ENCODE data around the gene LRIG1.

LRIG1 gene

GRCh38 chr3:66469220-66469640 lies 31.6 kb downstream of the LRIG1 start:
- ATAC-seq: no peak
- TF ChIP-seq TCF4 (CRISPR knock-in tag; IDR thresholded peaks at IDR 0.05; ENCODE audit: borderline replicate concordance): no peak
- TF ChIP-seq CSRNP3 (CRISPR knock-in tag; IDR thresholded peaks at IDR 0.05): no peak
- no peak for TF ChIP-seq RARB (CRISPR knock-in tag; IDR thresholded peaks at IDR 0.05)
- no peak for TF ChIP-seq BACH2 (CRISPR knock-in tag; IDR thresholded peaks at IDR 0.05; ENCODE audit: borderline replicate concordance)
- TF ChIP-seq ZNF8 (CRISPR knock-in tag; IDR thresholded peaks at IDR 0.05): no peak
- TF ChIP-seq ESRRG (CRISPR knock-in tag; IDR thresholded peaks at IDR 0.05): no peak
- no peak for TF ChIP-seq POU6F1 (CRISPR knock-in tag; IDR thresholded peaks at IDR 0.05; ENCODE audit: borderline replicate concordance, low read depth)
- TF ChIP-seq ZC3H10 (CRISPR knock-in tag; IDR thresholded peaks at IDR 0.05): no peak
- TF ChIP-seq ZFP3 (CRISPR knock-in tag; IDR thresholded peaks at IDR 0.05): no peak
- TF ChIP-seq CSDC2 (CRISPR knock-in tag; IDR thresholded peaks at IDR 0.05): no peak
- TF ChIP-seq ARNTL (CRISPR knock-in tag; IDR thresholded peaks at IDR 0.05; ENCODE audit: borderline replicate concordance, low read depth): no peak
- no peak for TF ChIP-seq ZNF565 (CRISPR knock-in tag; conservative IDR thresholded peaks at IDR 0.05; ENCODE audit: low read depth)
- no peak for TF ChIP-seq OSR1 (CRISPR knock-in tag; IDR thresholded peaks at IDR 0.05)
- no peak for TF ChIP-seq SNAI2 (CRISPR knock-in tag; IDR thresholded peaks at IDR 0.05)

GRCh38 chr3:66467996-66468735 lies 32.7 kb downstream of the LRIG1 start:
- no peak for ATAC-seq
- TF ChIP-seq POU6F1 (CRISPR knock-in tag; IDR thresholded peaks at IDR 0.05; ENCODE audit: borderline replicate concordance, low read depth) (no peak), TCF4 (CRISPR knock-in tag; IDR thresholded peaks at IDR 0.05; ENCODE audit: borderline replicate concordance) (no peak), OSR1 (CRISPR knock-in tag; IDR thresholded peaks at IDR 0.05) (no peak), ZFP3 (CRISPR knock-in tag; IDR thresholded peaks at IDR 0.05) (no peak), ZNF8 (CRISPR knock-in tag; IDR thresholded peaks at IDR 0.05) (no peak), TOX (CRISPR knock-in tag; IDR thresholded peaks at IDR 0.05; ENCODE audit: borderline replicate concordance) (no peak), CREB5 (CRISPR knock-in tag; IDR thresholded peaks at IDR 0.05; ENCODE audit: low read depth) (no peak), ZNF565 (CRISPR knock-in tag; conservative IDR thresholded peaks at IDR 0.05; ENCODE audit: low read depth) (no peak), RARB (CRISPR knock-in tag; IDR thresholded peaks at IDR 0.05) (no peak), CSRNP3 (CRISPR knock-in tag; IDR thresholded peaks at IDR 0.05) (no peak), ESRRG (CRISPR knock-in tag; IDR thresholded peaks at IDR 0.05) (no peak), ISL1 (CRISPR knock-in tag; IDR thresholded peaks at IDR 0.05) (no peak), TSHZ2 (CRISPR knock-in tag; IDR thresholded peaks at IDR 0.05) (no peak), GLIS3 (CRISPR knock-in tag; IDR thresholded peaks at IDR 0.05) (no peak), ZC3H10 (CRISPR knock-in tag; IDR thresholded peaks at IDR 0.05) (no peak), BACH2 (CRISPR knock-in tag; IDR thresholded peaks at IDR 0.05; ENCODE audit: borderline replicate concordance) (no peak), ZNF70 (CRISPR knock-in tag; IDR thresholded peaks at IDR 0.05) (no peak), ZFP30 (CRISPR knock-in tag; IDR thresholded peaks at IDR 0.05) (no peak)
